ENCODE results near the gene OSBPL8.
"Not testable (repeated sequence)": the region's sequence is repeated elsewhere in the genome, so short reads cannot be mapped to it uniquely, and the experiment has no call there.

OSBPL8 gene

DNA sequence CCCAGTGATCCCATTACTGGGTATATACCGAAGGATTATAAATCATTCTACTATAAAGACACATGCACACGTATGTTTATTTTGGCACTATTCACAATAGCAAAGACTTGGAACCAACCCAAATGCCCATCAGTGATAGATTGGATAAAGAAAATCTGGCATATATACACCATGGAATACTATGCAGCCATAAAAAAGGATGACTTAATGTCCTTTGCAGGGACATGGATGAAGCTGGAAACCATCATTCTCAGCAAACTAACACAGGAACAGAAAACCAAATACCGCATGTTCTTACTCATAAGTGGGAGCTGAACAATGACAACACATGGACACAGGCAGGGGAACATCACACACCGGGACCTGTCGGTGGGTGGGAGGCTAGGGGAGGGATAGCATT lies 195.4 kb downstream of the OSBPL8 start:
- DNase-seq (ENCODE audit: low read depth in 2 of 2): not testable (repeated sequence)

- no peak for DNase-seq (ENCODE audit: low read depth in 2 of 2)
Measured at GRCh38 chr12:76360316-76360715, 199.3 kb downstream of the OSBPL8 start.

GRCh38 chr12:76356071-76356470 lies 203.5 kb downstream of the OSBPL8 start:
- DNase-seq (ENCODE audit: low read depth in 2 of 2): no peak

- peak; percentile 81 to 83 for DNase-seq (ENCODE audit: low read depth in 2 of 2)
Measured at GRCh38 chr12:76348079-76348901, 211.3 kb downstream of the OSBPL8 start, which contains the start of gene BBS10. Gene BBS10, minus strand, starts transcription at chr12:76348415. Its CDS starts 57 bp downstream, at chr12:76348358.

DNA sequence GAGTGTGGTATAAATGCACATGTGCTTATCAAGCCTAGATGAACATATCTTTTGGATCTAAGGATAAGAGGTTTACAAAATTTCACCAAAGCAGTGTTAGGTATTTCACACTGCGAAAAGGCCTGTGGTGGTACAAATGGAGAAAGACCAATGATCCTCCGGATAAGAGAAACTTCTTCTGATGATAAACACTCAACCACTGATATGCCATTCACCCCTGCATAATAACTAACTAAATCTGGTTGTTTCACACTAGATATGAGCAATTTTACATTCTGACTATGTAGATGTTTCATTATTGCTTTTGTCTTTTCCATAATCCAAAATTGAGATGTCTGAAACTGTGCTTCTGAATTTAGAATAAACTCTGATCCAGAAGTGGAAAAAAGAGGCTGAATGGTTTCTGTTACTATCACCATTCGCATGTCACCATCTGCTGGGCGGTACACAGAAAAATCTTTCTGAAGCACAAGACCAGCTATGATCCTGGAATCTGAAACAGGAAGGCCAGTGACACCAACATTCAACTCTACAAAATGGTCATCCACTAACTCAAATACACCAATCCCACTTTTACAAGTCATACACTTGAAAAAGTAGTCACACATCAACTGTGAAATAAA lies 212.7 kb downstream of the OSBPL8 start:
- DNase-seq (ENCODE audit: low read depth in 2 of 2): no peak

DNA sequence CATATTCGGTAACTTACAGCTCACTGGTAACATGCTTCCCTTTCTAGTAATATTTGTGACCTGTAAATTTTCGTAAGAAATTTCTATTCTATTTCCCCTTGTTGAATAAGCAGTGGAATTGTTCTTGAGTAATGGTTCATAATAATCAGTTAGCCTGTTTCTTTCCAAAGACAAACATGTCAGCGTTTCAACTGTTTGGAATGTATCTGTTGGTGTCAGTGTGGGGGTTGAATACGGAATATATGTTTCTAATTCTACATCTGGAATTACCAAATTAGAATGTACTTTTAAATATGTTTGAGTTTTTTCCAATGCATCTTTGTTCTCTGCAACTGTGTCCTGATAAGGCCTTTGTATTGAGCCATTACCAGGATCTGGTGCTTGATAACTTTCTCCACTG lies 213.3 kb downstream of the OSBPL8 start:
- no peak for DNase-seq (ENCODE audit: low read depth in 2 of 2)

GRCh38 chr12:76345569-76345968 lies 214.0 kb downstream of the OSBPL8 start:
- no peak for DNase-seq (ENCODE audit: low read depth in 2 of 2)

GRCh38 chr12:76341436-76342030 lies 218.0 kb downstream of the OSBPL8 start:
- no peak for DNase-seq (ENCODE audit: low read depth in 2 of 2)

GRCh38 chr12:76340680-76341435 lies 218.7 kb downstream of the OSBPL8 start:
- DNase-seq (ENCODE audit: low read depth in 2 of 2): no peak

DNA sequence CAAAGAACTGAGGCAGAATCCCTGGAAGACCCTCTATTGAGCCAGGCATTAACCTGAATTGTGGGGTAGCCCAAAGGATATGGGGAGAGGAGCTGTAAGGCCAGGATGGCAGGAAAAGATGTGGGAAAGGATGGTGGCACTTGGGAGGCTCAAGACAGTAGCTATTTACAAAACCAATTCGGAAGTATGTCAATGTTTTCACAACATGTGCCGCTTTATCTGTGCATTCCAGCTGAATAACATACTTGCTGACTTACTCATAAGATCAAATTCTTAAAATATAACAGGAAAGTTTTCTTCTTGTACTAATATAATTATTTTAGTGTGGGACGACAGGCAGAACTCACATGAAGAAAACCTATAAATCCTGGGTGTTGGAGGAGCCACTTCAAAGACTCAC lies 222.0 kb downstream of the OSBPL8 start:
- no peak for DNase-seq (ENCODE audit: low read depth in 2 of 2)

- no peak for DNase-seq (ENCODE audit: low read depth in 2 of 2)
Measured at GRCh38 chr12:76332606-76333005, 227.0 kb downstream of the OSBPL8 start.

DNA sequence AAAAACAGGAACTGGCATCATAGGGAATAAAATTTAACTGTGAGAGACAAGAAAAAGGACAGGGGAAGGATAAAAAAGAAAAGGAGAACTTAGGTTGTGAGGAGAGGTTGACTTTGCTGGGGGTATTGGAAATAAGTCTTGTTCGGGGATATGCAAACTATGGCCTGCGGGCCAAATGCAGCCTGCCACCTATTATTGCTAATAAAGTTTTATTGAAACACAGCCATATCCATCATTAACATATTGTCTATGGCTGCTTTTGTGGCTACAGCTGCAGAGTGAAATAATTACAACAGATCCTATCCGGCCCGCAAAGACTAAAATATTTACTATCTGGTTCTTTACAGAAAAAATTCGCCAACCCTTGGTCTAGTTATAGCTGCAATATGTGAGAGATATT lies 230.0 kb downstream of the OSBPL8 start:
- no peak for DNase-seq (ENCODE audit: low read depth in 2 of 2)

DNA sequence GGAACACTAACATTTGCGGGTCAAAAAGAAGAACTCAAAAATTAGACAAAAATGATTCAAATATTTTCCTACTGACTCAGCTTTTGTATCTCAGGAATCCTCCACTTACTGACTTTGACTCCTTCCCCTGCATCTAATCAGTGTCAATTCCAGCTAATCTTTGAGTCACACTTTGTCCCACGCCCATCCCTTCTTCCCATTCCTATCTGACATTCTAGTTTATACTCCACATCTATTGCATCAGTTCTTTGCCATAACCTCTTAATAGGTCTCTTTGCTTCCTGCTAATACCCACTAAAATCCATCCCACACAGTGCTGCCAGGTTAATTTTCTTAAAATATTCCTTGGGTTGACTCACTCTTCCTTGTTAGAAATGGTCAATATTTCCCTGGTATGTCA lies 230.4 kb downstream of the OSBPL8 start:
- DNase-seq (ENCODE audit: low read depth in 2 of 2): no peak

GRCh38 chr12:76319595-76320319 lies 239.8 kb downstream of the OSBPL8 start:
- not testable (repeated sequence) for DNase-seq (ENCODE audit: low read depth in 2 of 2)

GRCh38 chr12:76318773-76319594 lies 240.6 kb downstream of the OSBPL8 start:
- no peak for DNase-seq (ENCODE audit: low read depth in 2 of 2)

DNA sequence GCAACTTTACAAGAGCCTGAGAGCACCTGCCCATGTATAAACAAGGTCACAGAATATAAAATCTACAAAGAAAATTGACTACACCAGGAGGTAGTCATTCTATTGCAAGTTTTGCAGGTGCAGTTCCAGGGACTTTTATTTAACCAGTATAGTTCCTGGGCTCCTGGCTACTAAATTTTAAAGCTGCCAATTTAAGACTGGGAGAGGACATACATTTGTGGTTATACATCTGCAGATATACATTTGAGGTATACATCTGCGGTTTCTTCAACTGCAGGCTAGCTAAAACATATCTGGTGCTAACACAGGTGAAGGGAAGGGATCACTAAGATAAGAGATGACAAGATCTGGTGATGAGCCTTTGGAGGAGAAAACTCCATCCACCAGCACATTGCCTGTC lies 241.6 kb downstream of the OSBPL8 start:
- no peak for DNase-seq (ENCODE audit: low read depth in 2 of 2)

- no peak for DNase-seq (ENCODE audit: low read depth in 2 of 2)
Measured at GRCh38 chr12:76316468-76316867, 243.1 kb downstream of the OSBPL8 start.

GRCh38 chr12:76313299-76313698 lies 246.3 kb downstream of the OSBPL8 start:
- DNase-seq (ENCODE audit: low read depth in 2 of 2): no peak

DNA sequence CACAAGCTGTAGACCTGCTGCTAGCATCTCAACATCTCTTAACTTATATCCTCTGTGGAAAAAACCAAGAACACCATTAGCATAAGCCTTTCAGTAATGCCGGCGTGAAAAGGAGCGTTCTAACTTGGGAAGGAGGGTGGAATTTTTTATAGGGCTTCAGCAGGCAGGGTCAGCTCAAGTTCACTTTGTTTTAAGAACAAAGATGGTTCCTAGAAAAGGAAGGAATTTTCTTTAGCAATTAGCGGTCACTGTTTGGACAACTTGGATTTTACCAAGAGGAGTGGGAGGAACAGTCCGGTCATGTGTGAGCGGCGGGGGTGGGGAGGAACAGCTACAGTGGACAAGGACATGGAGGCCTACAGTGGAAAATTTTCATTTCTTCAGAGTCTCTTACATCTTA lies 247.3 kb downstream of the OSBPL8 start:
- DNase-seq (ENCODE audit: low read depth in 2 of 2): no peak

GRCh38 chr12:76311796-76312195 lies 247.8 kb downstream of the OSBPL8 start:
- DNase-seq (ENCODE audit: low read depth in 2 of 2): no peak

DNA sequence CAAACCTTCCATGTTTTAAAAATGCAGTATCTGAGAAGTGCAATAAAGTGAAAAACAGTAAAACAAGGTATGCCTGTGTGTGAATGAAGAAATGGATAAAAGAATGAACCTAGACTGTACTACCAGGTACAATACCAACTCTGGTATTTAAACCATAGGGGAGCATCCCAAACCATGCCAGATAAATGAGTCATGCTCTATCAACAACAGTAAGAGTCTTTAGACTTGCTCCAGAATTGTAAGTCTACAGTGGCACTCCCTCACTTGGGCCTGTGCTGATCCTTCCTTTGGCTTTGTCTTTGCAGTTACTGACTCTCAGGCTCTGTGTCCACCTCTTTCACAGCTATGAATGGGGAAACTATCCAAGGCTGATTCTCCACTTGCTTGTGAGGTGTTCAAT lies 249.5 kb downstream of the OSBPL8 start:
- no peak for DNase-seq (ENCODE audit: low read depth in 2 of 2)
